Measurements from ENCODE around the gene GATB. TPM values are rescaled to one million over a fixed set of nuclear protein-coding genes. Genes with fewer than 3 reads are reported as not detected.

Gene GATB
- total and polyA plus RNA-seq, 2 donors (not counting 3 experiments of a cell fraction or from before 2014, with no cell fraction given) = 14.4 to 17.7 TPM

GRCh38 chr4:151660676-151661075, 100.1 kb downstream of the GATB start:
- H3K9ac ChIP-seq (replicated peaks; ENCODE audit: extremely low read depth, insufficient read depth, low read length) = no peak overlapping the region
- no peaks in the 10 kb centered on the region for H3K27me3 ChIP-seq (ENCODE audit: control insufficient read depth in 2 of 2, insufficient read depth in 2 of 2, low read length in 2 of 2)
- no peak overlapping the region for H3K27ac ChIP-seq (ENCODE audit: insufficient read depth, low read depth, low read length)
- dilution Hi-C loops (cut with MboI; ENCODE audit: extremely low pct_ligation_motif_present, low sequenced_read_pairs) = no loop called here
- DNase-seq (ENCODE audit: low read depth, low spot score) = no peak
- no TSS peak for BruUV-seq (replicated peaks)
- peaks cover 13% of the 10 kb centered on the region for H3K4me1 ChIP-seq (ENCODE audit: control insufficient read depth, extremely low read depth, insufficient read depth, low read length)
- H3K9me1 ChIP-seq (replicated peaks; ENCODE audit: control insufficient read depth, extremely low read depth, insufficient read depth, low read length) = no peaks in the 10 kb centered on the region
- H3K79me2 ChIP-seq (ENCODE audit: control insufficient read depth, insufficient read depth, low read length) = no peaks in the 10 kb centered on the region
- POLR2A ChIA-PET = no interaction called here
- H2AFZ ChIP-seq (ENCODE audit: low read depth, low read length) = no peak overlapping the region
- intact Hi-C loops (cut with micrococcal nuclease) = no loop called here
- H3K36me3 ChIP-seq (ENCODE audit: control insufficient read depth in 2 of 2, extremely low read depth in 1 of 2, insufficient read depth in 2 of 2, low read length in 2 of 2) = no peaks in the 10 kb centered on the region
- no peaks in the 10 kb centered on the region for H3K9me3 ChIP-seq (replicated peaks; ENCODE audit: control insufficient read depth, insufficient read depth, low read length)
- no peaks in the 10 kb centered on the region for H4K20me1 ChIP-seq (replicated peaks; ENCODE audit: control insufficient read depth, extremely low read depth, insufficient read depth, low read length)
- CTCF ChIA-PET = no interaction called here
- H3K4me2 ChIP-seq (ENCODE audit: insufficient read depth, low read length) = no peak overlapping the region
- no peak overlapping the region for H3K4me3 ChIP-seq (replicated peaks in 1 of 3; ENCODE audit: insufficient read depth in 1 of 3, low read depth in 1 of 3, low read length in 3 of 3)
- TF ChIP-seq EZH2 (IDR thresholded peaks at IDR 0.05; ENCODE audit: borderline replicate concordance, low read depth, low read length, severe bottlenecking) = no peak
- no peak for TF ChIP-seq FOS (IDR thresholded peaks at IDR 0.05; ENCODE audit: borderline replicate concordance, insufficient read depth, low read length)
- TF ChIP-seq MYC (IDR thresholded peaks at IDR 0.05; ENCODE audit: low read depth, low read length) = no peak
- no peak for TF ChIP-seq POLR2A (IDR thresholded peaks at IDR 0.05; ENCODE audit: low read depth, low read length)
- no peak for FAIRE-seq

DNA sequence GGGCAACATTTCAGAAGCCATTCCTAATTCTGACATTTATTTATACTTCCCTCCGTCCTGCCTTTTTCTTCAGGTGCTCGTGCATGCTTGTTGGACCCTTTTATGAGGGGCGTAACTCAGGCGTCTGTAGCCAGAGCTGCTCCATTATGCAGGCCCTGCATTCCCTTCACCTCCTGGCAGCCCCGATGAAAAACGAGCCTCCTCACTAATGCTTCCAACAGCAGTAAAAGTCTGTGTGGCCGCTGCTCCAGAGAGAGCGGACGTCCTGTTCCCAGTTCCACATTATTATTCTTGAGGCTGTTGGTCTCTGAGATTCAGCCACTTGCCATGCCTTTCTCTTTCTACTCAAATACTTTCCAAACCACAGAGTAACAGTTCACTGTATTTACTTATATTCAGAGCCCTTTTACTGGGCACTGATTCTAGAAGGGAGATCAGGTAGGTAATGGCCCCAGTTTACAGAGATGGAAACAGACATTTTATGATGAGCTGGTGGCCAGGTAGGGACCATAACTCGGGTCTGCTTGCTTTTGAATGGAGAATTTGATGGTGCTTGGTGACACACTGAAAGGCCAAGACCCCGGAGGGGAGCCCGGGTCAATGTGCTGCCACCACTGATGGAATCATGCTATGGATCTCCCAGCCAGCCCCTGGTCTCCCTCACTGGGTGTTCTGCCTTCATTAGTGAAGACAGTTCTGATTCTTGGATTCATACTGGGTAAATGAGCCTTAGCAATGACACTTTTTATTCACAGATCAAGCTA, 101.0 kb downstream of the GATB start:
- no peaks in the 10 kb centered on the region for H3K9me1 ChIP-seq (replicated peaks; ENCODE audit: control insufficient read depth, extremely low read depth, insufficient read depth, low read length)
- H3K27ac ChIP-seq (ENCODE audit: insufficient read depth, low read depth, low read length) = no peak overlapping the region
- no peaks in the 10 kb centered on the region for H4K20me1 ChIP-seq (replicated peaks; ENCODE audit: control insufficient read depth, extremely low read depth, insufficient read depth, low read length)
- FAIRE-seq (peak; percentile 52), DNase-seq (ENCODE audit: low read depth, low spot score) (peak; percentile 4)
- no peak overlapping the region for H2AFZ ChIP-seq (ENCODE audit: low read depth, low read length)
- intact Hi-C loops (cut with micrococcal nuclease) = loop anchor here (1.0 kb wide), 1 partner anchor 15 kb away; no protein-coding TSS in a partner anchor
- H3K9me3 ChIP-seq (replicated peaks; ENCODE audit: control insufficient read depth, insufficient read depth, low read length) = no peaks in the 10 kb centered on the region
- no TSS peak for BruUV-seq (replicated peaks)
- POLR2A ChIA-PET = interaction anchor here (0.6 kb wide), 1 partner anchor 243 kb away, joined by 9 read pairs; no protein-coding TSS in a partner anchor
- no peak overlapping the region for H3K4me3 ChIP-seq (replicated peaks in 1 of 3; ENCODE audit: insufficient read depth in 1 of 3, low read depth in 1 of 3, low read length in 3 of 3)
- no peak overlapping the region for H3K4me2 ChIP-seq (ENCODE audit: insufficient read depth, low read length)
- TF ChIP-seq POLR2AphosphoS5 (IDR thresholded peaks at IDR 0.05; ENCODE audit: insufficient read depth, low read depth, low read length) (no peak), MAX (IDR thresholded peaks at IDR 0.05; ENCODE audit: insufficient read depth, insufficient read length) (no peak), FOS (IDR thresholded peaks at IDR 0.05; ENCODE audit: borderline replicate concordance, insufficient read depth, low read length) (no peak), GATA2 (IDR thresholded peaks at IDR 0.05; ENCODE audit: insufficient read depth, insufficient read length, low read depth, low read length) (no peak), EZH2 (IDR thresholded peaks at IDR 0.05; ENCODE audit: borderline replicate concordance, low read depth, low read length, severe bottlenecking) (no peak), JUN (IDR thresholded peaks at IDR 0.05; ENCODE audit: borderline replicate concordance, insufficient read depth, insufficient read length, low read depth) (no peak), POLR2A (IDR thresholded peaks at IDR 0.05; ENCODE audit: low read depth, low read length) (no peak), MYC (IDR thresholded peaks at IDR 0.05; ENCODE audit: low read depth, low read length) (no peak)
- TF ChIP-seq, protein P1, sequence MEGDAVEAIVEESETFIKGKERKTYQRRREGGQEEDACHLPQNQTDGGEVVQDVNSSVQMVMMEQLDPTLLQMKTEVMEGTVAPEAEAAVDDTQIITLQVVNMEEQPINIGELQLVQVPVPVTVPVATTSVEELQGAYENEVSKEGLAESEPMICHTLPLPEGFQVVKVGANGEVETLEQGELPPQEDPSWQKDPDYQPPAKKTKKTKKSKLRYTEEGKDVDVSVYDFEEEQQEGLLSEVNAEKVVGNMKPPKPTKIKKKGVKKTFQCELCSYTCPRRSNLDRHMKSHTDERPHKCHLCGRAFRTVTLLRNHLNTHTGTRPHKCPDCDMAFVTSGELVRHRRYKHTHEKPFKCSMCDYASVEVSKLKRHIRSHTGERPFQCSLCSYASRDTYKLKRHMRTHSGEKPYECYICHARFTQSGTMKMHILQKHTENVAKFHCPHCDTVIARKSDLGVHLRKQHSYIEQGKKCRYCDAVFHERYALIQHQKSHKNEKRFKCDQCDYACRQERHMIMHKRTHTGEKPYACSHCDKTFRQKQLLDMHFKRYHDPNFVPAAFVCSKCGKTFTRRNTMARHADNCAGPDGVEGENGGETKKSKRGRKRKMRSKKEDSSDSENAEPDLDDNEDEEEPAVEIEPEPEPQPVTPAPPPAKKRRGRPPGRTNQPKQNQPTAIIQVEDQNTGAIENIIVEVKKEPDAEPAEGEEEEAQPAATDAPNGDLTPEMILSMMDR (IDR thresholded peaks at IDR 0.05; ENCODE audit: extremely low read depth in 1 of 2, insufficient read depth in 1 of 2, low read depth in 1 of 2, low read length in 2 of 2) = no peak
- dilution Hi-C loops (cut with MboI; ENCODE audit: extremely low pct_ligation_motif_present, low sequenced_read_pairs) = no loop called here
- H3K79me2 ChIP-seq (ENCODE audit: control insufficient read depth, insufficient read depth, low read length) = no peaks in the 10 kb centered on the region
- peaks cover 13% of the 10 kb centered on the region for H3K4me1 ChIP-seq (ENCODE audit: control insufficient read depth, extremely low read depth, insufficient read depth, low read length)
- H3K9ac ChIP-seq (replicated peaks; ENCODE audit: extremely low read depth, insufficient read depth, low read length) = no peak overlapping the region
- CTCF ChIA-PET = no interaction called here
- no peaks in the 10 kb centered on the region for H3K27me3 ChIP-seq (ENCODE audit: control insufficient read depth in 2 of 2, insufficient read depth in 2 of 2, low read length in 2 of 2)
- no peaks in the 10 kb centered on the region for H3K36me3 ChIP-seq (ENCODE audit: control insufficient read depth in 2 of 2, extremely low read depth in 1 of 2, insufficient read depth in 2 of 2, low read length in 2 of 2)
